Stimulated activated naive B cell treated with anti-CD40 and anti-IgM and Interleukin-4, amounts not matched to agents 10 μg/mL and 1 μg/mL and 100 μg/mL, for 72 hours (primary cell): ENCODE results near the gene VKORC1L1.
"Not testable (repeated sequence)": the region's sequence is repeated elsewhere in the genome, so short reads cannot be mapped to it uniquely, and the experiment has no call there.

ENCODE experiments used
- ATAC-seq, 2 donors: fragments of 150-1000 bp; cut with Tn5 transposase; replicated peaks; 2 replicates each; pipeline ENCODE4 v1.10.0; 2021; ENCODE audit warnings: moderate library complexity in 1 of 2
- DNase-seq: peaks from one replicate; pipeline ENCODE4 v3.0.0; 2021
- H3K27ac Mint-ChIP-seq: one replicate; pipeline ENCODE4 v1.8.0; 2022; ENCODE audit warnings: mild to moderate bottlenecking, mixed read lengths
- H3K27me3 Mint-ChIP-seq, 2 donors: one replicate each; pipeline ENCODE4 v1.8.0; 2022; ENCODE audit warnings: mixed read lengths in 2 of 2
- H3K36me3 Mint-ChIP-seq, 2 donors: one replicate each; pipeline ENCODE4 v1.8.0; 2022; ENCODE audit warnings: mixed read lengths in 2 of 2, mild to moderate bottlenecking in 1 of 2
- H3K4me1 Mint-ChIP-seq, 2 donors: one replicate each; pipeline ENCODE4 v1.8.0; 2022; ENCODE audit warnings: mixed read lengths in 2 of 2, mild to moderate bottlenecking in 1 of 2
- H3K4me3 Mint-ChIP-seq, 2 donors: one replicate each; pipeline ENCODE4 v1.8.0; 2022; ENCODE audit warnings: mild to moderate bottlenecking in 2 of 2, mixed read lengths in 2 of 2, moderate library complexity in 1 of 2
- H3K9me3 Mint-ChIP-seq, 2 donors: one replicate each; pipeline ENCODE4 v1.8.0; 2022; ENCODE audit warnings: mixed read lengths in 2 of 2, mild to moderate bottlenecking in 1 of 2

Gene VKORC1L1

GRCh38 chr7:65897289-65897688 lies 24.4 kb downstream of the VKORC1L1 start:
- peaks cover 16 to 32% of the 10 kb centered on the region in 2 donors for H3K36me3 Mint-ChIP-seq
- H3K27me3 Mint-ChIP-seq, DNase-seq, H3K27ac Mint-ChIP-seq, ATAC-seq, H3K4me3 Mint-ChIP-seq, H3K9me3 Mint-ChIP-seq: not testable (repeated sequence)
- peaks cover 2 to 12% of the 10 kb centered on the region in 2 donors for H3K4me1 Mint-ChIP-seq

GRCh38 chr7:65898677-65899447 lies 26.0 kb downstream of the VKORC1L1 start:
- not testable (repeated sequence) for H3K27ac Mint-ChIP-seq, DNase-seq, ATAC-seq, H3K4me3 Mint-ChIP-seq, H3K27me3 Mint-ChIP-seq, H3K9me3 Mint-ChIP-seq
- H3K4me1 Mint-ChIP-seq = peaks cover 2 to 13% of the 10 kb centered on the region in 2 donors
- peaks cover 26 to 35% of the 10 kb centered on the region in 2 donors for H3K36me3 Mint-ChIP-seq

GRCh38 chr7:65902306-65902705 lies 29.4 kb downstream of the VKORC1L1 start:
- Mint-ChIP-seq H3K36me3 (peaks cover 32 to 42% of the 10 kb centered on the region in 2 donors), H3K27me3 (no peaks in the 10 kb centered on the region), H3K4me1 (peaks cover 6 to 20% of the 10 kb centered on the region in 2 donors), H3K27ac (no peak overlapping the region), H3K4me3 (no peak overlapping the region), H3K9me3 (peaks cover 10 to 12% of the 10 kb centered on the region in 2 donors)
- ATAC-seq (no peak), DNase-seq (no peak)

GRCh38 chr7:65907501-65908198 lies 34.8 kb downstream of the VKORC1L1 start:
- peaks cover 13% of the 10 kb centered on the region in 2 donors for H3K36me3 Mint-ChIP-seq
- ATAC-seq (no peak), DNase-seq (no peak)
- H3K4me1 Mint-ChIP-seq = peaks cover 4 to 12% of the 10 kb centered on the region in 2 donors
- peak overlapping the region; percentile 38 for H3K27ac Mint-ChIP-seq
- H3K9me3 Mint-ChIP-seq = peaks cover 2 to 4% of the 10 kb centered on the region in 2 donors
- no peaks in the 10 kb centered on the region for H3K27me3 Mint-ChIP-seq
- no peak overlapping the region for H3K4me3 Mint-ChIP-seq

GRCh38 chr7:65910237-65910636 lies 37.4 kb downstream of the VKORC1L1 start:
- H3K27me3 Mint-ChIP-seq = no peaks in the 10 kb centered on the region
- peaks cover 4 to 12% of the 10 kb centered on the region in 2 donors for H3K4me1 Mint-ChIP-seq
- ATAC-seq = no peak
- no peak for DNase-seq
- H3K4me3 Mint-ChIP-seq = no peak overlapping the region
- peaks cover 5 to 6% of the 10 kb centered on the region in 2 donors for H3K36me3 Mint-ChIP-seq
- H3K9me3 Mint-ChIP-seq = peaks cover 2 to 4% of the 10 kb centered on the region in 2 donors
- no peak overlapping the region for H3K27ac Mint-ChIP-seq

GRCh38 chr7:65912237-65912636 lies 39.4 kb downstream of the VKORC1L1 start:
- H3K36me3 Mint-ChIP-seq = peaks cover 0 to 5% of the 10 kb centered on the region in 2 donors

GRCh38 chr7:65915921-65916657 lies 43.2 kb downstream of the VKORC1L1 start:
- DNase-seq = no peak
- H3K27me3 Mint-ChIP-seq = no peaks in the 10 kb centered on the region
- H3K27ac Mint-ChIP-seq = no peak overlapping the region
- H3K36me3 Mint-ChIP-seq = peaks cover 8 to 17% of the 10 kb centered on the region in 2 donors
- no peak overlapping the region for H3K4me3 Mint-ChIP-seq
- peak; percentile 79 to 80 for ATAC-seq
- no peaks in the 10 kb centered on the region for H3K9me3 Mint-ChIP-seq
- H3K4me1 Mint-ChIP-seq = peaks cover 18 to 34% of the 10 kb centered on the region in 2 donors

More at GRCh38 chr7:65912237-65912636, 39.4 kb downstream of the VKORC1L1 start:
- DNase-seq (no peak), ATAC-seq (no peak)
- no peak overlapping the region for H3K4me3 Mint-ChIP-seq
- no peaks in the 10 kb centered on the region for H3K27me3 Mint-ChIP-seq
- peaks cover 10 to 20% of the 10 kb centered on the region in 2 donors for H3K4me1 Mint-ChIP-seq
- no peak overlapping the region for H3K27ac Mint-ChIP-seq
- no peaks in the 10 kb centered on the region for H3K9me3 Mint-ChIP-seq

GRCh38 chr7:65923316-65923715 lies 50.4 kb downstream of the VKORC1L1 start:
- Mint-ChIP-seq H3K9me3 (no peaks in the 10 kb centered on the region), H3K4me3 (no peak overlapping the region), H3K27me3 (no peaks in the 10 kb centered on the region), H3K4me1 (peaks cover 11 to 17% of the 10 kb centered on the region in 2 donors), H3K36me3 (peaks cover 19 to 31% of the 10 kb centered on the region in 2 donors), H3K27ac (no peak overlapping the region)
- ATAC-seq (no peak), DNase-seq (no peak)

GRCh38 chr7:65924193-65924592 lies 51.3 kb downstream of the VKORC1L1 start:
- Mint-ChIP-seq H3K4me3 (no peak overlapping the region), H3K9me3 (no peaks in the 10 kb centered on the region), H3K4me1 (peaks cover 11 to 25% of the 10 kb centered on the region in 2 donors), H3K27ac (no peak overlapping the region), H3K27me3 (no peaks in the 10 kb centered on the region), H3K36me3 (peaks cover 19 to 28% of the 10 kb centered on the region in 2 donors)
- ATAC-seq (no peak), DNase-seq (no peak)

- ATAC-seq (no peak), DNase-seq (no peak)
- no peaks in the 10 kb centered on the region for H3K27me3 Mint-ChIP-seq
- H3K27ac Mint-ChIP-seq = no peak overlapping the region
- H3K9me3 Mint-ChIP-seq = no peaks in the 10 kb centered on the region
- peaks cover 10 to 24% of the 10 kb centered on the region in 2 donors for H3K4me1 Mint-ChIP-seq
- peaks cover 17 to 26% of the 10 kb centered on the region in 2 donors for H3K36me3 Mint-ChIP-seq
- H3K4me3 Mint-ChIP-seq = no peak overlapping the region
Measured at GRCh38 chr7:65925040-65925439, 52.2 kb downstream of the VKORC1L1 start.

- peaks cover 12 to 26% of the 10 kb centered on the region in 2 donors for H3K4me1 Mint-ChIP-seq
- H3K4me3 Mint-ChIP-seq = no peak overlapping the region
- no peaks in the 10 kb centered on the region for H3K27me3 Mint-ChIP-seq
- ATAC-seq = no peak
- no peaks in the 10 kb centered on the region for H3K9me3 Mint-ChIP-seq
- DNase-seq = no peak
- H3K27ac Mint-ChIP-seq = no peak overlapping the region
- H3K36me3 Mint-ChIP-seq = peaks cover 12 to 19% of the 10 kb centered on the region in 2 donors
Measured at GRCh38 chr7:65926588-65926987, 53.7 kb downstream of the VKORC1L1 start.

GRCh38 chr7:65927489-65928448 lies 54.9 kb downstream of the VKORC1L1 start:
- ATAC-seq (no peak), DNase-seq (no peak)
- no peaks in the 10 kb centered on the region for H3K27me3 Mint-ChIP-seq
- no peak overlapping the region for H3K4me3 Mint-ChIP-seq
- H3K4me1 Mint-ChIP-seq = peaks cover 16 to 35% of the 10 kb centered on the region in 2 donors
- H3K36me3 Mint-ChIP-seq = peaks cover 11 to 24% of the 10 kb centered on the region in 2 donors
- H3K27ac Mint-ChIP-seq = no peak overlapping the region
- H3K9me3 Mint-ChIP-seq = no peaks in the 10 kb centered on the region

- DNase-seq (no peak), ATAC-seq (no peak)
- no peaks in the 10 kb centered on the region for H3K9me3 Mint-ChIP-seq
- no peaks in the 10 kb centered on the region for H3K27me3 Mint-ChIP-seq
- H3K4me3 Mint-ChIP-seq = no peak overlapping the region
- H3K36me3 Mint-ChIP-seq = peaks cover 11 to 29% of the 10 kb centered on the region in 2 donors
- H3K4me1 Mint-ChIP-seq = peaks cover 12 to 41% of the 10 kb centered on the region in 2 donors
- H3K27ac Mint-ChIP-seq = no peak overlapping the region
Measured at GRCh38 chr7:65931685-65932084, 58.8 kb downstream of the VKORC1L1 start.
